ENCODE measurements around the gene QARS1.

- TF ChIP-seq CTCF (optimal IDR thresholded peaks at IDR 0.05 in 1 of 3, IDR thresholded peaks at IDR 0.05 in 1 of 3, conservative IDR thresholded peaks at IDR 0.05 in 1 of 3; ENCODE audit: extremely low read depth in 1 of 3, insufficient read depth in 2 of 3, low read length in 3 of 3), result no peak
- no peak for TF ChIP-seq EZH2 (IDR thresholded peaks at IDR 0.05; ENCODE audit: low read length)
These were observed 43.6 kb upstream of the QARS1 start for GRCh38 chr3:49148159-49148558.
